ENCODE data around the gene DMAC2. TPM values are rescaled to one million over a fixed set of nuclear protein-coding genes. Genes with fewer than 3 reads are reported as not detected.

The DMAC2 gene
- total and polyA plus RNA-seq, 5 donors: 52.6 to 86.8 (median 84.9) TPM

- DNase-seq: peak in 2 of 3 donors; percentile 48 to 52
- 94% methylated on average over 20 of the region's 20 CpGs for WGBS
- Histone ChIP-seq H3K27ac (ENCODE audit: low read length) (no peak overlapping the region), H3K4me3 (ENCODE audit: low read length) (no peak overlapping the region), H3K9me3 (ENCODE audit: control insufficient read depth, low read length) (no peaks in the 10 kb centered on the region), H3K4me1 (ENCODE audit: control insufficient read depth, insufficient read depth, low read length) (peaks cover 2% of the 10 kb centered on the region), H3K27me3 (ENCODE audit: control insufficient read depth, insufficient read depth) (no peaks in the 10 kb centered on the region)
- intact Hi-C loops (cut with DNase I): no loop called here
- ATAC-seq: no peak
These were observed 17.7 kb downstream of the DMAC2 start for GRCh38 chr19:41421973-41422372.

GRCh38 chr19:41421314-41421713, 18.4 kb downstream of the DMAC2 start:
- no peaks in the 10 kb centered on the region for H3K9me3 ChIP-seq (ENCODE audit: control insufficient read depth, low read length)
- intact Hi-C loops (cut with DNase I): no loop called here
- no peak overlapping the region for H3K4me3 ChIP-seq (ENCODE audit: low read length)
- no peak overlapping the region for H3K27ac ChIP-seq (ENCODE audit: low read length)
- WGBS: 89% methylated on average over 6 of the region's 6 CpGs
- no peak for ATAC-seq
- no peaks in the 10 kb centered on the region for H3K27me3 ChIP-seq (ENCODE audit: control insufficient read depth, insufficient read depth)
- no peak for DNase-seq
- peaks cover under 1% of the 10 kb centered on the region for H3K4me1 ChIP-seq (ENCODE audit: control insufficient read depth, insufficient read depth, low read length)

GRCh38 chr19:41420101-41420880, 19.4 kb downstream of the DMAC2 start:
- Histone ChIP-seq H3K4me3 (ENCODE audit: low read length) (no peak overlapping the region), H3K27me3 (ENCODE audit: control insufficient read depth, insufficient read depth) (no peaks in the 10 kb centered on the region), H3K27ac (ENCODE audit: low read length) (no peak overlapping the region), H3K4me1 (ENCODE audit: control insufficient read depth, insufficient read depth, low read length) (no peaks in the 10 kb centered on the region), H3K9me3 (ENCODE audit: control insufficient read depth, low read length) (no peaks in the 10 kb centered on the region)
- no peak for ATAC-seq
- intact Hi-C loops (cut with DNase I): no loop called here
- DNase-seq: peak in 1 of 3 donors; percentile 10
- 63% methylated on average over 8 of the region's 8 CpGs for WGBS

GRCh38 chr19:41416194-41416674, 23.5 kb downstream of the DMAC2 start:
- DNase-seq (no peak), ATAC-seq (peak in 1 of 2 donors; percentile 18)
- Histone ChIP-seq H3K27me3 (ENCODE audit: control insufficient read depth, insufficient read depth) (no peaks in the 10 kb centered on the region), H3K9me3 (ENCODE audit: control insufficient read depth, low read length) (no peaks in the 10 kb centered on the region), H3K4me1 (ENCODE audit: control insufficient read depth, insufficient read depth, low read length) (peaks cover 6% of the 10 kb centered on the region), H3K27ac (ENCODE audit: low read length) (no peak overlapping the region), H3K4me3 (ENCODE audit: low read length) (no peak overlapping the region)
- intact Hi-C loops (cut with DNase I): no loop called here
- 84% methylated on average over 12 of the region's 12 CpGs for WGBS

GRCh38 chr19:41415154-41415571, 24.5 kb downstream of the DMAC2 start:
- ATAC-seq: no peak

GRCh38 chr19:41414461-41414860, 25.3 kb downstream of the DMAC2 start:
- WGBS: 86% methylated on average over 9 of the region's 9 CpGs
- Histone ChIP-seq H3K27me3 (ENCODE audit: control insufficient read depth, insufficient read depth) (no peaks in the 10 kb centered on the region), H3K27ac (ENCODE audit: low read length) (no peak overlapping the region), H3K4me3 (ENCODE audit: low read length) (no peak overlapping the region), H3K4me1 (ENCODE audit: control insufficient read depth, insufficient read depth, low read length) (peaks cover 19% of the 10 kb centered on the region), H3K9me3 (ENCODE audit: control insufficient read depth, low read length) (no peaks in the 10 kb centered on the region)
- DNase-seq (no peak), ATAC-seq (no peak)
- intact Hi-C loops (cut with DNase I): no loop called here

More at GRCh38 chr19:41415154-41415571, 24.5 kb downstream of the DMAC2 start:
- no peaks in the 10 kb centered on the region for H3K9me3 ChIP-seq (ENCODE audit: control insufficient read depth, low read length)
- 85% methylated on average over 9 of the region's 9 CpGs for WGBS
- H3K27me3 ChIP-seq (ENCODE audit: control insufficient read depth, insufficient read depth): no peaks in the 10 kb centered on the region
- intact Hi-C loops (cut with DNase I): no loop called here
- peaks cover 15% of the 10 kb centered on the region for H3K4me1 ChIP-seq (ENCODE audit: control insufficient read depth, insufficient read depth, low read length)
- H3K27ac ChIP-seq (ENCODE audit: low read length): no peak overlapping the region
- no peak overlapping the region for H3K4me3 ChIP-seq (ENCODE audit: low read length)
- no peak for DNase-seq

GRCh38 chr19:41413947-41414346, 25.8 kb downstream of the DMAC2 start:
- Histone ChIP-seq H3K4me1 (ENCODE audit: control insufficient read depth, insufficient read depth, low read length) (peaks cover 21% of the 10 kb centered on the region), H3K27ac (ENCODE audit: low read length) (no peak overlapping the region), H3K4me3 (ENCODE audit: low read length) (no peak overlapping the region), H3K27me3 (ENCODE audit: control insufficient read depth, insufficient read depth) (no peaks in the 10 kb centered on the region), H3K9me3 (ENCODE audit: control insufficient read depth, low read length) (no peaks in the 10 kb centered on the region)
- WGBS: 92% methylated on average over 10 of the region's 10 CpGs
- intact Hi-C loops (cut with DNase I): no loop called here
- DNase-seq (peak in 1 of 3 donors; percentile 46), ATAC-seq (no peak)

- ATAC-seq (no peak), DNase-seq (no peak)
- Histone ChIP-seq H3K9me3 (ENCODE audit: control insufficient read depth, low read length) (no peaks in the 10 kb centered on the region), H3K4me3 (ENCODE audit: low read length) (no peak overlapping the region), H3K27ac (ENCODE audit: low read length) (no peak overlapping the region), H3K4me1 (ENCODE audit: control insufficient read depth, insufficient read depth, low read length) (peaks cover 24% of the 10 kb centered on the region), H3K27me3 (ENCODE audit: control insufficient read depth, insufficient read depth) (no peaks in the 10 kb centered on the region)
- WGBS: 94% methylated on average over 5 of the region's 5 CpGs
- intact Hi-C loops (cut with DNase I): no loop called here
These were observed 26.8 kb downstream of the DMAC2 start for GRCh38 chr19:41412953-41413352.

- peak; percentile 44 to 55 for ATAC-seq
- peaks cover 26% of the 10 kb centered on the region for H3K4me1 ChIP-seq (ENCODE audit: control insufficient read depth, insufficient read depth, low read length)
These were observed 27.8 kb downstream of the DMAC2 start for GRCh38 chr19:41411968-41412265.

GRCh38 chr19:41411100-41411967, 28.4 kb downstream of the DMAC2 start:
- WGBS: 54% methylated on average over 9 of the region's 9 CpGs
- H3K9me3 ChIP-seq (ENCODE audit: control insufficient read depth, low read length): no peaks in the 10 kb centered on the region
- peak overlapping the region; percentile 71 for H3K27ac ChIP-seq (ENCODE audit: low read length)
- ATAC-seq (peak; percentile 4 to 59), DNase-seq (no peak)
- intact Hi-C loops (cut with DNase I): no loop called here
- no peak overlapping the region for H3K4me3 ChIP-seq (ENCODE audit: low read length)
- peaks cover 26% of the 10 kb centered on the region for H3K4me1 ChIP-seq (ENCODE audit: control insufficient read depth, insufficient read depth, low read length)
- H3K27me3 ChIP-seq (ENCODE audit: control insufficient read depth, insufficient read depth): no peaks in the 10 kb centered on the region

More at GRCh38 chr19:41411968-41412265, 27.8 kb downstream of the DMAC2 start:
- Histone ChIP-seq H3K27me3 (ENCODE audit: control insufficient read depth, insufficient read depth) (no peaks in the 10 kb centered on the region), H3K4me3 (ENCODE audit: low read length) (no peak overlapping the region), H3K27ac (ENCODE audit: low read length) (peak overlapping the region; percentile 71), H3K9me3 (ENCODE audit: control insufficient read depth, low read length) (no peaks in the 10 kb centered on the region)
- DNase-seq: peak; percentile 44 to 78 (median 77)
- intact Hi-C loops (cut with DNase I): no loop called here
- 55% methylated on average over 11 of the region's 11 CpGs for WGBS
